ENCODE results near the gene FUT3. TPM values are rescaled to one million over a fixed set of nuclear protein-coding genes. Genes with fewer than 3 reads are reported as not detected.

Gene FUT3
- polyA plus RNA-seq, 1 of the 3 experiments (the other 2 are of a cell fraction), result not detected

DNA sequence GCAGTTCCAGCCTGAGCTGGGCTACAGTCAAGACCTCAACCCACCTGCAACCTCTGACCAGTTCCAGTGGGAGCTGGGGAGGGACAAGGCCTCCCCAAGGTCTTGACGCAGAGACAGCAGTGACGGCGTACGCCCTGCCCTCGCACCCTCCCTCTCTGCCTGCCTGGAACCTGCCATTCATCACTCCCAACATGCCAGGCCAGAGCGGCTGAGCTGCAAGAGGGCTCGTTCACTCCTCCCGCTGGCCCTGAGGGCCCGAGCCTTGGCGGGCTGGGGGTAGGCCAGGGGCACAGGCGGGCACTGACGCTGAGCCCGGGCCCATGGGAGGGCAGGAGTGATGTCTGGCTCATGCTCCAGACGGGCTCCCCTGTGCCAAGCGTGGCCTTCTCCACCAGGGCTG lies 44.2 kb upstream of the FUT3 start (continued):
- TF ChIP-seq, protein P1, sequence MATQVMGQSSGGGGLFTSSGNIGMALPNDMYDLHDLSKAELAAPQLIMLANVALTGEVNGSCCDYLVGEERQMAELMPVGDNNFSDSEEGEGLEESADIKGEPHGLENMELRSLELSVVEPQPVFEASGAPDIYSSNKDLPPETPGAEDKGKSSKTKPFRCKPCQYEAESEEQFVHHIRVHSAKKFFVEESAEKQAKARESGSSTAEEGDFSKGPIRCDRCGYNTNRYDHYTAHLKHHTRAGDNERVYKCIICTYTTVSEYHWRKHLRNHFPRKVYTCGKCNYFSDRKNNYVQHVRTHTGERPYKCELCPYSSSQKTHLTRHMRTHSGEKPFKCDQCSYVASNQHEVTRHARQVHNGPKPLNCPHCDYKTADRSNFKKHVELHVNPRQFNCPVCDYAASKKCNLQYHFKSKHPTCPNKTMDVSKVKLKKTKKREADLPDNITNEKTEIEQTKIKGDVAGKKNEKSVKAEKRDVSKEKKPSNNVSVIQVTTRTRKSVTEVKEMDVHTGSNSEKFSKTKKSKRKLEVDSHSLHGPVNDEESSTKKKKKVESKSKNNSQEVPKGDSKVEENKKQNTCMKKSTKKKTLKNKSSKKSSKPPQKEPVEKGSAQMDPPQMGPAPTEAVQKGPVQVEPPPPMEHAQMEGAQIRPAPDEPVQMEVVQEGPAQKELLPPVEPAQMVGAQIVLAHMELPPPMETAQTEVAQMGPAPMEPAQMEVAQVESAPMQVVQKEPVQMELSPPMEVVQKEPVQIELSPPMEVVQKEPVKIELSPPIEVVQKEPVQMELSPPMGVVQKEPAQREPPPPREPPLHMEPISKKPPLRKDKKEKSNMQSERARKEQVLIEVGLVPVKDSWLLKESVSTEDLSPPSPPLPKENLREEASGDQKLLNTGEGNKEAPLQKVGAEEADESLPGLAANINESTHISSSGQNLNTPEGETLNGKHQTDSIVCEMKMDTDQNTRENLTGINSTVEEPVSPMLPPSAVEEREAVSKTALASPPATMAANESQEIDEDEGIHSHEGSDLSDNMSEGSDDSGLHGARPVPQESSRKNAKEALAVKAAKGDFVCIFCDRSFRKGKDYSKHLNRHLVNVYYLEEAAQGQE (IDR thresholded peaks at IDR 0.05; ENCODE audit: low read depth, low read length), result no peak
- no peak for TF ChIP-seq RCOR1 (IDR thresholded peaks at IDR 0.05; ENCODE audit: low read length)
- no peak for TF ChIP-seq YY1 (IDR thresholded peaks at IDR 0.05; ENCODE audit: low read depth)
- TF ChIP-seq, protein P2, sequence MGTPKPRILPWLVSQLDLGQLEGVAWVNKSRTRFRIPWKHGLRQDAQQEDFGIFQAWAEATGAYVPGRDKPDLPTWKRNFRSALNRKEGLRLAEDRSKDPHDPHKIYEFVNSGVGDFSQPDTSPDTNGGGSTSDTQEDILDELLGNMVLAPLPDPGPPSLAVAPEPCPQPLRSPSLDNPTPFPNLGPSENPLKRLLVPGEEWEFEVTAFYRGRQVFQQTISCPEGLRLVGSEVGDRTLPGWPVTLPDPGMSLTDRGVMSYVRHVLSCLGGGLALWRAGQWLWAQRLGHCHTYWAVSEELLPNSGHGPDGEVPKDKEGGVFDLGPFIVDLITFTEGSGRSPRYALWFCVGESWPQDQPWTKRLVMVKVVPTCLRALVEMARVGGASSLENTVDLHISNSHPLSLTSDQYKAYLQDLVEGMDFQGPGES (IDR thresholded peaks at IDR 0.05; ENCODE audit: low read depth, low read length), result no peak
- no peak for TF ChIP-seq GATA2 (CRISPR knock-in tag; IDR thresholded peaks at IDR 0.05)
- TF ChIP-seq, protein P3, sequence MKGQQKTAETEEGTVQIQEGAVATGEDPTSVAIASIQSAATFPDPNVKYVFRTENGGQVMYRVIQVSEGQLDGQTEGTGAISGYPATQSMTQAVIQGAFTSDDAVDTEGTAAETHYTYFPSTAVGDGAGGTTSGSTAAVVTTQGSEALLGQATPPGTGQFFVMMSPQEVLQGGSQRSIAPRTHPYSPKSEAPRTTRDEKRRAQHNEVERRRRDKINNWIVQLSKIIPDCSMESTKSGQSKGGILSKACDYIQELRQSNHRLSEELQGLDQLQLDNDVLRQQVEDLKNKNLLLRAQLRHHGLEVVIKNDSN (IDR thresholded peaks at IDR 0.05; ENCODE audit: borderline replicate concordance, low read depth), result no peak

DNA sequence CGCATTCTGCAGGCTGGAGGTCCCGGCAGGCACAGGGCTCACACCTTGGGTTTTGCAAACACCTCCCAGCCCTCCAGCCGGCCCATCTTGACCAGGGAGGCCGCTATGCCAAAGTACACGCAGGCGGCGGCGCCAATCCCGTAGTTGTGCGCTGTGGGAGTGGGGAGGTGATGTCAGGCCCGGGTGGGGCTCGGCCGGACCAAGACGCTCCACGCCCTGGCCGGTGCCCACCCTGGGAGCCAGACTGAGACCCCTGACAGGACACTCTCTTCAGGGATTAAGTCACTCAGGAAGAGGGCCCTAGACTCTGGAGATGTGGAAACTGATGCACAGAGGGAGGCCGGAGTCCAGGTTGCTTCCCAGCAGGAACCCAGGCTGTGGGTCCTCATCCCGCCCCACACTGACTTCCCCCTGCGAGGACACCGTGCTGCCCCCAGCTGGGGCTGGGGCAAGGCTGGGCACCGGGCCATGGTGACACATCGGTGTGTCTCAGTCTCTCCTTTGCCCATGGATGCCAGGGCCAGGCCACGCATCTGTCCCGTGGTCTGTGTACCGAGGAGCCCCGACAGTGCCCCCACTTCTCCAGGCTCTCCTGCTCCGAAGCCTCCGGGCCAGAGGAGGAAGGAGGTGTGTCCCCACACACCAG lies 43.6 kb upstream of the FUT3 start:
- Histone ChIP-seq H3K36me3 (replicated peaks in 1 of 2; ENCODE audit: control insufficient read depth in 1 of 2, insufficient read depth in 2 of 2, low read length in 1 of 2) (peaks cover 0 to 19% of the 10 kb centered on the region in 2 experiments), H4K20me1 (ENCODE audit: insufficient read depth) (peaks cover 17% of the 10 kb centered on the region), H3K27ac (ENCODE audit: low read depth in 2 of 2, low read length in 1 of 2) (peak overlapping the region in 1 of 2 experiments; percentile 98; a peak in 2 of 4 replicates), H3K9me2 (no peaks in the 10 kb centered on the region), H3K9ac (no peak overlapping the region), H3K9me3 (no peaks in the 10 kb centered on the region), H3K4me1 (ENCODE audit: control insufficient read depth in 1 of 2, insufficient read depth in 2 of 2, low read depth in 1 of 2, low read length in 1 of 2) (peaks cover 0 to 44% of the 10 kb centered on the region in 2 experiments; a peak in 1 of 4 replicates), H3K4me2 (no peak overlapping the region), H3K79me2 (ENCODE audit: insufficient read depth) (peaks cover 17% of the 10 kb centered on the region; the same call in 1 of the 2 replicates), H3K4me3 (ENCODE audit: low read depth in 2 of 2, low read length in 1 of 2) (no peak overlapping the region), H2AFZ (ENCODE audit: low read depth) (no peak overlapping the region), H3K27me3 (ENCODE audit: insufficient read depth) (no peaks in the 10 kb centered on the region), H3F3A (replicated peaks; ENCODE audit: insufficient read depth) (no peaks in the 10 kb centered on the region)
- POLR2A ChIA-PET, result interaction anchor here (0.8 to 1.2 kb wide), 4 partner anchors 9 to 127 kb away, joined by 3 to 4 read pairs (median 4); partner anchors contain the start of genes NDUFA11 and VMAC
- CTCF ChIA-PET, result interaction anchor here (1.0 to 5.6 kb wide), 3 partner anchors 42 to 128 kb away, joined by 3 to 27 read pairs (median 4); partner anchors contain the start of gene NRTN
- 76% methylated on average over 15 of the region's 28 CpGs for WGBS (ENCODE audit: low lambda C conversion rate)
- DNase-seq, result peak; percentile 62
- TF ChIP-seq, protein P4, sequence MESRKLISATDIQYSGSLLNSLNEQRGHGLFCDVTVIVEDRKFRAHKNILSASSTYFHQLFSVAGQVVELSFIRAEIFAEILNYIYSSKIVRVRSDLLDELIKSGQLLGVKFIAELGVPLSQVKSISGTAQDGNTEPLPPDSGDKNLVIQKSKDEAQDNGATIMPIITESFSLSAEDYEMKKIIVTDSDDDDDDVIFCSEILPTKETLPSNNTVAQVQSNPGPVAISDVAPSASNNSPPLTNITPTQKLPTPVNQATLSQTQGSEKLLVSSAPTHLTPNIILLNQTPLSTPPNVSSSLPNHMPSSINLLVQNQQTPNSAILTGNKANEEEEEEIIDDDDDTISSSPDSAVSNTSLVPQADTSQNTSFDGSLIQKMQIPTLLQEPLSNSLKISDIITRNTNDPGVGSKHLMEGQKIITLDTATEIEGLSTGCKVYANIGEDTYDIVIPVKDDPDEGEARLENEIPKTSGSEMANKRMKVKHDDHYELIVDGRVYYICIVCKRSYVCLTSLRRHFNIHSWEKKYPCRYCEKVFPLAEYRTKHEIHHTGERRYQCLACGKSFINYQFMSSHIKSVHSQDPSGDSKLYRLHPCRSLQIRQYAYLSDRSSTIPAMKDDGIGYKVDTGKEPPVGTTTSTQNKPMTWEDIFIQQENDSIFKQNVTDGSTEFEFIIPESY (IDR thresholded peaks at IDR 0.05; ENCODE audit: borderline replicate concordance, low read depth), result no peak
- TF ChIP-seq JUND (IDR thresholded peaks at IDR 0.05) (no peak), CHD2 (IDR thresholded peaks at IDR 0.05; ENCODE audit: low read length, partially characterized antibody) (no peak), YY1 (IDR thresholded peaks at IDR 0.05; ENCODE audit: low read depth) (no peak), SMC3 (IDR thresholded peaks at IDR 0.05; ENCODE audit: low read depth, low read length) (no peak), NRF1 (IDR thresholded peaks at IDR 0.05; ENCODE audit: low read depth, low read length) (no peak), GATA2 (CRISPR knock-in tag; IDR thresholded peaks at IDR 0.05) (no peak), TCF12 (IDR thresholded peaks at IDR 0.05) (no peak), NFIC (IDR thresholded peaks at IDR 0.05; ENCODE audit: borderline replicate concordance) (no peak)
- TF ChIP-seq, protein P5, sequence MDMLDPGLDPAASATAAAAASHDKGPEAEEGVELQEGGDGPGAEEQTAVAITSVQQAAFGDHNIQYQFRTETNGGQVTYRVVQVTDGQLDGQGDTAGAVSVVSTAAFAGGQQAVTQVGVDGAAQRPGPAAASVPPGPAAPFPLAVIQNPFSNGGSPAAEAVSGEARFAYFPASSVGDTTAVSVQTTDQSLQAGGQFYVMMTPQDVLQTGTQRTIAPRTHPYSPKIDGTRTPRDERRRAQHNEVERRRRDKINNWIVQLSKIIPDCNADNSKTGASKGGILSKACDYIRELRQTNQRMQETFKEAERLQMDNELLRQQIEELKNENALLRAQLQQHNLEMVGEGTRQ (IDR thresholded peaks at IDR 0.05; ENCODE audit: borderline replicate concordance, low read depth, low read length), result no peak
- TF ChIP-seq, protein P2 (IDR thresholded peaks at IDR 0.05; ENCODE audit: low read depth, low read length), result no peak
- TF ChIP-seq, protein P6, sequence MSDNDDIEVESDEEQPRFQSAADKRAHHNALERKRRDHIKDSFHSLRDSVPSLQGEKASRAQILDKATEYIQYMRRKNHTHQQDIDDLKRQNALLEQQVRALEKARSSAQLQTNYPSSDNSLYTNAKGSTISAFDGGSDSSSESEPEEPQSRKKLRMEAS (IDR thresholded peaks at IDR 0.05; ENCODE audit: low read depth), result no peak
- TF ChIP-seq, protein P7, sequence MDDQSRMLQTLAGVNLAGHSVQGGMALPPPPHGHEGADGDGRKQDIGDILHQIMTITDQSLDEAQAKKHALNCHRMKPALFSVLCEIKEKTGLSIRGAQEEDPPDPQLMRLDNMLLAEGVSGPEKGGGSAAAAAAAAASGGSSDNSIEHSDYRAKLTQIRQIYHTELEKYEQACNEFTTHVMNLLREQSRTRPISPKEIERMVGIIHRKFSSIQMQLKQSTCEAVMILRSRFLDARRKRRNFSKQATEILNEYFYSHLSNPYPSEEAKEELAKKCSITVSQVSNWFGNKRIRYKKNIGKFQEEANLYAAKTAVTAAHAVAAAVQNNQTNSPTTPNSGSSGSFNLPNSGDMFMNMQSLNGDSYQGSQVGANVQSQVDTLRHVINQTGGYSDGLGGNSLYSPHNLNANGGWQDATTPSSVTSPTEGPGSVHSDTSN (IDR thresholded peaks at IDR 0.05), result no peak
